ENCODE data around the gene UBA1.
A peak's percentile ranks its signal among the peaks of the same experiment; 100 is the strongest.

UBA1 gene

DNA sequence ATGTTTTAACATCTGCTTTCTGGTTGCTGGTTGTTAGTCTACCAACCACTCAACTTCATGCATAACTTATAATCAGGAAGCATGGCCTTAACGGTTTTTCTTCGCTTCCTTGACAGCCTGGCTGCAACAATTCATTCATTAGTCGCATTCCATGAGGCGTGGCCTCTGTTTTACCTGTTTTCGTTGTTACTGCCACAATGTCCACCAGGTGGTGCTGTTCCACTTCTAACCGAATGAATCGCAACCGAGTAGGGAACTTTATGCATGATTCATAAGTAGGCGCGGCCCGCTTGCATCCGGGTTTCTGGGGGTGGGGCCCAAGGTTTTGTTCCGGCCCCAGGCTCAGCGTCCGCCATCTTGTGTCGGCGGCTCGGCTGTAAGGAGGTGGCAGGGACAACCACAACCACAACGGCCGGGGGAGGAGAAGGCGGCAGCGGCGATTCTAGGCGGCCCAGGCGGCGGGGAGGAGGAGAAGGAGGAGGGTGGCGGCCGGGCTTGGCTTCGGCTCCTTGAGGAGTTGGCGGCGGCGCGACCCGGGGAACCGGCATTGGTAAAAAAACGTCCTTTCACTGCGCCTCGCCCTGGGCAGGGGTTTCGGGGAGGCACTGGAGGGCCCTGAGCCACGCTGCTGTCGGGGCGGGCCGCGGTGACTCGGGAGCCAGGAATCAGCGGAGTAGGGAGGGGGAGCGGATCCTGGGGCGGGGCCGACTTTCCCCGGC, at the start of gene UBA1:
Gene UBA1 (plus strand): TSS at position 355 of the 719 bp plus-strand sequence. CDS start 4,974 bp downstream, outside the sequence.
- DNase-seq, result peak; percentile 66

DNA sequence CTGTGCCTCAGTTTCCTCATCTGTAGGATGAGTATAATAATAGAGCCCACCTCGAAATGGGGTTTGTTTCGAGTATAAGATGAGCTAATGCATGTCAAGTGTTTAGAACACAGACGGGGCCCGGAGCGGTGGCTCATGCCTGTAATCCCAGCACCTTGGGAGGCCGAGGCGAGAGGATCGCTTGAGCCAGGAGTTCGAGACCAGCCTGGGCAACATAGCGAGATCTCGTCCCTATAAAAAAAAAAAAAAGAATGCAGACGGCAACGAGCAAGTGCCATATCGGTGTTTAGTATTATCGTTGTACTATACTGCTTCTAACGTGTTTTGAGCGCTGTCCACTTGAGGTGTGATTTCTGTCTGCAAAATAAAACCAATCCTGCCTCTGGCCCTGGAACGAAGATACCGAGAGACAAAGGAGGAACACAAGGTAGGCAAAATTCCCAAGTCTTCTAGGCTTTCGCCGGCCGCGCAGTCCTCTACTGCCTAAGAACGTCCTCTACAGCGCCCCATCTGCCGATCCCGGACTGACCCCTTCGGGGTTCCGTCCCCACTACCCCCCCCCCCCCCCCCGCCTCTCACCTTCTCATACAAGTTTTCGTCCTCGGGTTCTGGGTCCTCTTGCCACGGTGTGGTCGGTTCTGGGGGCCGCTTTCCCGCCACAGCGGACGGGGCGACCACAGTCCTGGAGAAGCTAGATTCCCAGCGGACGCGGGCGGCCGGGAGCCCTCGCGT, 49.6 kb upstream of the UBA1 start:
- DNase-seq, result no peak

DNA sequence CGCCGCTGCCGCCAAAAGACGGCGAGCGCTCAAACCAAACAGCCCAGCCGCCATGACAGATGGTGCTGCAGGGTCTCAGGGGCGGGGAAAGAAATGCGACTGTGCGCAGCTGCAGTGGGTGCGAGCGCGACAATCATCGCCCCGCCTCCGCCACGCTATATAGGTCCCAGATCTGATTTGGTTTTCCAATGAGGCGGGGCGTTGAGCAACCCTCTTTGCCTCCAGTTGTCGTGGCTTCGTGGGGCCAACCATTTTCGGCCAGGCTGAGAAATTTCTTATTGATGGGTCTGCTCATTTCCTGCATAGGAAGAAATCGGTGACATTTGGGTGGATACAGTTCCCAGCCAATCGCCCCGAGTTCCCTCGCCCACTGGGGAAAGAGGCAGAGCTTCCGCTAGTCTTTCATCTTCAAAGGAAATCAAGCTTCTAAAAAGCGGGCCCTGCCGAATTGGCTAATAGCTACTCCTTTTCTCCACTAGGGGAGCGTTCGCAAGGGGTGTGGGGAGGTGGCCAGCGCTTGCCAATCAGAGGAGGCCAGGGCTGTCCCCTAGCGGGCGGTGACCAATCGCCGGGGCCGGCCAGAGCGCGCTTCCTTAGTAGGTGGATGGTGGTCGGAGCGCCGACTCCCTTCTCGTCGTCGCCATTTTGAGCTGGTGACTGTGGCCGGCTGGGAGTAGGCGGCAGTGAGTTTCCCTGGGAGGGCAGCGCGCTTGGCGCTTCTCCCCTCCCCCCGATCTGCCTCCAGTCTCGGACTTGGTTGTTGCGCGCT, 48.8 kb upstream of the UBA1 start, which contains the start of the genes NDUFB11 and RBM10:
Gene NDUFB11 (minus strand): TSS at position 77 of the 769 bp plus-strand sequence. CDS start 23 bp downstream, at position 54.
Gene RBM10 (plus strand): TSS at position 596 of the 769 bp plus-strand sequence. CDS start 2,261 bp downstream, outside the sequence.
- DNase-seq, result peak; percentile 59

DNA sequence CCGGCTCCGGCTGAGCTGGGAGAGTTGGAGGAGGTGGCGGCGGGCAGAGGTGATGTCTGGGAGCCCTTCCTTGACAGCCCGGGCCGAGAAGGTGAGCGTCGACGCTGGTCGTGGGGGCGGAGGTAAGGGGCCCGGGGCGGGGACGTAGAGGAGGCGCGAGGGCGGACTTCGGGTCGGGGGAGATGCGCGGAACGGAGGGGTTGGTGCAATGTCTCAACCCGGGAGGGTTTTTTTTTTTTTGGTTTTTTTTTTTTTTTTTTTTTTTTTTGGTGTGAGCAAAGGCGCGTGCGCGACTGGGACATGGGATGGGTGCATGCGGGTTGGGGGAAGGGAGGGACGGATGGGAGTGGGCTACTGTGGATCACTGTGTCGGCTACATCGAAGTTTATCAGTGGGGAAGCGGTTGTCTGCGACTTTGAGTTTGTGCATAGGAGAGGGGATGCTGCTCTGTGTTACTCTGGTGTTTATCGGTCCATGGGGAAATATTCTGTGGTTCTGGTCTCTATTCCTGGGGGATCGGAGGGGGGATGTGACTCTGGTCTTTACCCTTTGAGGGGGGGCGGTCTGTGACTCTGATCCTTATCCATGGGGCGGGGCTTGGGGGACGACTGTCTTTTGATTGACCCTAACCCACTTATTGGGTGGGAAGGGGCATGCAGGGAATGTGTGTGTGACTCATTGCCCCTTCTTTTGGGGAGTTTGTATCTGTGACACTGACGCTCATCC, 48.1 kb upstream of the UBA1 start:
- DNase-seq, result no peak

- DNase-seq, result no peak
Measured at GRCh38 chrX:47146121-47146935, 47.3 kb upstream of the UBA1 start.

DNA sequence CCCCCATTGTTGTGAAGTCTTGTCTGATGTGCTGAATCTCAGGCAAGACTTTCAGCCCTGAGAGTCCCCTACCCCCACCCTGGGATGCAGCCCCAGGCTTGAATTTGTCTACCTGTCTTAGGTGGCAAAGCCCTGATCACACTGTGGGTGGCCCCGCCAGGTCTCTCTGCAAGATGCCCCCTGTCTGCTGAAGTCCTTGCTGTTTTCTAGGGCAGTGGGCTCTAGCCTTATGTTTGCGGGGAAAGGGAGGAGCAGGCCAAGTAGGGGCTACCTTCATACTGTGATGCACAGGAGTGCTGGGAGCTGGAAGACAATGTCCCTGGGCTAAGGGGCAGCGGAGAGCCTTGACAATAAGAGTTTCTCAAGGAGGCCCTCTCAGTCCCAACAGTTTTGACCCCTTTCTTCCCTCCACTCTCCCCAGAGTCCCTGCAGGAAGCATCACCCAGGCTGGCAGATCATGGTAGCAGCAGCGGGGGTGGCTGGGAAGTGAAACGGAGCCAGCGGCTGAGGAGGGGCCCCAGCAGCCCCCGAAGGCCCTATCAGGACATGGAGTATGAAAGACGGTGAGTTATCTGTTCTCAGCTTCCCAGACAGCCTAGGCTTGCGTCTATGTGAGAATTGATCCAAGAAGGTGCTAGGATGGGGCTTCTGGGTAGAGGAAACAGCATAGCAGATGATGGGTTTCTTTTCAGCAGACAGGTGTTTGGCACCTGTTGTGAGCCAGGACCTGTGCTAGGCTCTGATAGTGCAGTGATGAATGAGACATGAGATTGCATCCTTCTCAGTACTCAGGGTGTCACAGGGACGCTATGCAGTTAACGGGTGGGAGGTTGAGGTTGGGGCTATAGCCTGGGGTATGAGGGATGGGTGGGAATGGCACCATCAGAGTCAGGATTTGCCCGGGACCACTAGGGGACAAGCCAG, 46.4 kb upstream of the UBA1 start:
- DNase-seq, result no peak

- no peak for DNase-seq
Measured at GRCh38 chrX:47148946-47149345, 44.7 kb upstream of the UBA1 start.

GRCh38 chrX:47151435-47151834, 42.2 kb upstream of the UBA1 start:
- DNase-seq, result no peak

DNA sequence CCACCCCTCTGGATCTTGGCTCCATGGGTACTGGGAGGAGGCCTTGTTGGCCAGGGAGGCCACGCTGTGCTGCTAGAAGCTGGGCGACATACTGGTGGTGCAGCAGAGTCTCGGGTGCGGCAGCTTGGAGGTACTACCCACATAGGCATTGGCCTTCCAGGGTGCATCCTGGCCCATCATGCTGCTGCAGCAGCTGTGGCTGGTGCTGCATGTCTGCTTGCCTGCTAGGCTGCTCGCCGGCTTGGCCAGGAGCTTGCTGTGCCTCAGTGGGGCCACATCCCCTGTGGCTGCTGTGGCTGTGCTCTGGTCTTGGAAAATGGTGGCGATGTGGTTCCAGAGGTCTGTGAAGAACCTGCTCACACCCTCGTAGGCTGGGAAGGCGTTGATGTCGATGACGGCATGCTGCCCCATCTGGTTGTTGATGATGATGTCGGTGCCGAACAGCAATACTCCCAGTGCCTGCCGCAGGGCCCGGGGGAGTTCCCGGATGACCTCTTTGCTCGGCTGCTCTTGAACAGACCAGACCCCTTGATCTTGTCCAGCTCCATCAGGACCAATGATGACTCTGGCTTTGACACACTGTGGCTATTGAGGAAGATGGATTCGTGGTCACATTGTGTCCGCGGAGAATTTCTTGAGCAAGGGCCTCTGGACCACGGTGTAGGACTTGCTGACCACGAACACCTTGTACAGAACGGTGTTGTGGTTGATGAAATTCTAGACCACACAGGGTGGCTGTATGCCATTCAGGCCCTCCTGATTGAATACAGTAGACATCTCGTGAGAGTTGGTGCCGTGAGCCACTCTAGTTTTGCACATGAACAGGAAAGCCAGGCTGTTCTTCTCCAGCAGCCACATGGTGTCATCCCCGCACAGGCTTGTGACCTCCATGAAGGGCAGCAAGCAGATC, 36.8 kb upstream of the UBA1 start:
- DNase-seq, result no peak

GRCh38 chrX:47158131-47158530, 35.5 kb upstream of the UBA1 start:
- no peak for DNase-seq

DNA sequence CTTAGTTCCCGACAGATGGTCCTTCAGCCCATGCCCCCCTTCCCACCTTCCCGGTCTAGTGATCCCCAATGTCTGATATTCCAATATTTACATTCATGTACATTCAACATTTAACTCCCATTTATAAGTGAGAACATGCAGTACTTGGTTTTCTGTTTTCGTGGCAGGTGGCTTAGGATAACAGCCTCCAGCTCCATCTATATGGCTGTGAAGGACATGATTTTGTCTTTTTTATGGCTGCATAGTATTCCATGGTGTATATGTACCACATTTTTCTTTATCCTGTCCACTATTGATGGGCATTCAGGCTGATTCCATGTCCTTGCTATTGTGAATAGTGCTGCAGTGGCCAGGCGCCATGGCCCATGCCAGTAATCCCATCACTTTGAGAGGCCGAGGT, 34.8 kb upstream of the UBA1 start:
- DNase-seq, result no peak

DNA sequence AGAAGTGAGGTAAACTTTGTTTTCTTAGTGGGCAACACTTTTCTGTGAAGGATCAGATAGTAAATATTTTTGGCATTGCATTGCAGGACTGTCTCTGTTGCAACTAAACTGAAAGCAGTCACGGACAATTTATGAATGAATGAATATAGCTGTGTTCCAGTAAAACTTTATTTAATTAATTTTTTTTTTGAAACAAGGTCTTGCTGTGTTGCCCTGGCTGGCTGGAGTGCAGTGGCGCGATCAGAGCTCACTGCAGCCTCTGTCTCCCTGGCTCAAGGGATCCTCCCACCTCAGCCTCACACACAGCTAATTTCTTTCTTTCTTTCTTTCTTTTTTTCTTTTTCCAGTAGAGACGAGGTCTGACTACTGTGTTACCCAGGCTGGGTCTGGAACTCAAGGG, 32.8 kb upstream of the UBA1 start:
- DNase-seq, result no peak

GRCh38 chrX:47162927-47163583, 30.6 kb upstream of the UBA1 start:
- no peak for DNase-seq

DNA sequence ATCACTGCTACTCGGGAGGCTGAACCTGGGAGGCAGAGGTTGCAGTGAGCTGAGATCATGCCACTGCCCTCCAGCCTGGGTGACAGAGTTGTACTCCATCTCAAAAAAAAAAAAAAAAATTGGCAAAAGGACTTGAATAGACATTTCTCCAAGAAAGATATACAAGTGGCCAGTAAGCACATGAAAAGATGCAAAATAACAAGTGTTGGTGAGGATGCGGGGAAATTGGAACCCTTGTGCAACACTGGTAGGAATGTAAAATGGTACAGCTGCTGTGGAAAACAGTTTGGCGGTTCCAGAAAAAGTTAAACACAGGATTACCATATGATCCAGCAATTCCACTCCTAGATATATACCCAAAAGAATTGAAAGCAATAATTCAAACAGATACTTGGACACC, 29.2 kb upstream of the UBA1 start:
- DNase-seq, result no peak

DNA sequence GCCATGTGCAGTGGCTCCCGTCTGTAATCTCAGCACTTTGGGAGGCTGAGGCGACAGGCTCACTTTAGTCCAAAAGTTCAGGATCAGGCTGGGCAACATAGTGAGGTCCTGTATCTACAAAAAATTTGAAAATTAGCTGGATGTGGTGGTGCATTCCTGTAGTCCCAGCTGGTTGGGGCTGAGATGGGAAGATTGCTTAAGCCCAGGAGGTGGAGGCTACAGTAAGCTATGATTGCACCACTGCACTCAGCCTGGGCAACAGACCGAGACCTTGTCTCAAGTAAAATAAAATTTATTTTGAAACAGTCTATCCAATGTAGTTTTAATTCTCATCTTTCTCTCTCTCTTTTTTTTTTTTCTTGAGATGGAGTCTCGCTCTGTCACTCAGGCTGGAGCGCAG, 27.5 kb upstream of the UBA1 start:
- no peak for DNase-seq

- no peak for DNase-seq
Measured at GRCh38 chrX:47168495-47169073, 25.0 kb upstream of the UBA1 start.

- no peak for DNase-seq
Measured at GRCh38 chrX:47169273-47169672, 24.4 kb upstream of the UBA1 start.

DNA sequence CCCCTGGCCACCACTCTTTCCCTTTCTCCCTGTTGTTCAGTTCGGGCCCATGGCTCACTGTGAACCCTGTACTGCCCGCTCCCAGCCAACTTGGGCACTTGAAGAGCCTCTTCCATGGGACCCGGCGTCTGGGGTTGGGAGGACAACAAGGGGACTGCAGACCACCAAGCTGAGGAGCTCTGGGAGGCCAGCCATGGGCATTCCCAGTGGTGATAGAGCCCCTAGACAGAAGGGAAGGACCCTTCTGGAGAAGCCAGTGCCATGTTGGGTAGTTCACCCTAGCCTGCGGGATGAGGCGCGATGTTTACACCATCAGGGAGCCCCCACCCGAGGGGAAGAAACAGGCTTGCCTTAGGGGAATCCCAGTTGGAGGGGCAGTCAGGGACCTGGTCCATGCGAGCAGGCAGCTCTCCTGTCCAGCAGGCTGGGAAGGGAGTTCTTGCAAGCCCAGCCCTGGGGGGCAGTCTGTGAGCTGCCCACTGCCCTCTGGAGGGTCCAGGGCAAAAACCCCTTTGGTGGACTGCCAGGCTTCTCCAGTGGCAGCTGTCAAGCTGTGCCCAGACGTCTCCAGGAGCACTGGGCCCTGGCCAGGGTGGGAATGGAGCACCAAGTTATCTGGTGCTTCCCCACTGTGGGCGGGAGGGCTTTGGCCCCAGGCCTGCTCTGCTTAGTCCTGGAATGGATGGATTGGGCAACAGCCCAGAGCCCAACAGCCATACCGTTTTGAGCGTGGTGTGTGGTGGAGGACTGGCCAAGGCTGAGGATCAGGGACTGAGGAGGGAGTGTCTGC, 23.7 kb upstream of the UBA1 start:
- DNase-seq, result no peak

Data from SIG-M5 (cell line).